ENCODE measurements around the gene GFI1.

DNA sequence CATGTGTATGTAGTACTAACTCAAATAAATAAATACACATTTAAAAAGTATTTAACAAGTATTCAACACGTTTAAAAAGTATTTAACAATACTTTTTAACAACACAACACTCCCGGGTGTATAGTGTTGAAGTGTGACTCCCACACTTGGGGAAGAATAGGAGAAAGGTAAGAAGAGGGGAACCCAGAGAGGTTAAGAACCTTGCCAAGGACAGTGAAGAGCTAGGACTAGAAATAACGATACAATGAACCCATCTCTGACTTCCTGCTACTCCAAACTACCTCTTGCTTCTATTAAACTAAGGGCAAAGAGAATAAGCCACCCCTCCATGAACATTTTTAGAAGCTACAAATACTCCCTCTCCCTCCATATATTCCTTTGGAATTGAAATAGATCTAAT, 1.7 kb upstream of the GFI1 start:
- TF ChIP-seq, protein P1, sequence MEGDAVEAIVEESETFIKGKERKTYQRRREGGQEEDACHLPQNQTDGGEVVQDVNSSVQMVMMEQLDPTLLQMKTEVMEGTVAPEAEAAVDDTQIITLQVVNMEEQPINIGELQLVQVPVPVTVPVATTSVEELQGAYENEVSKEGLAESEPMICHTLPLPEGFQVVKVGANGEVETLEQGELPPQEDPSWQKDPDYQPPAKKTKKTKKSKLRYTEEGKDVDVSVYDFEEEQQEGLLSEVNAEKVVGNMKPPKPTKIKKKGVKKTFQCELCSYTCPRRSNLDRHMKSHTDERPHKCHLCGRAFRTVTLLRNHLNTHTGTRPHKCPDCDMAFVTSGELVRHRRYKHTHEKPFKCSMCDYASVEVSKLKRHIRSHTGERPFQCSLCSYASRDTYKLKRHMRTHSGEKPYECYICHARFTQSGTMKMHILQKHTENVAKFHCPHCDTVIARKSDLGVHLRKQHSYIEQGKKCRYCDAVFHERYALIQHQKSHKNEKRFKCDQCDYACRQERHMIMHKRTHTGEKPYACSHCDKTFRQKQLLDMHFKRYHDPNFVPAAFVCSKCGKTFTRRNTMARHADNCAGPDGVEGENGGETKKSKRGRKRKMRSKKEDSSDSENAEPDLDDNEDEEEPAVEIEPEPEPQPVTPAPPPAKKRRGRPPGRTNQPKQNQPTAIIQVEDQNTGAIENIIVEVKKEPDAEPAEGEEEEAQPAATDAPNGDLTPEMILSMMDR (conservative IDR thresholded peaks at IDR 0.05 in 1 of 2, IDR thresholded peaks at IDR 0.05 in 1 of 2; ENCODE audit: low read depth in 1 of 2, low read length in 2 of 2): no peak
- TF ChIP-seq EZH2 (IDR thresholded peaks at IDR 0.05; ENCODE audit: low read length, missing control alignments): no peak
